Heart left ventricle (tissue), 13 donors: ENCODE data around the gene CSNK1E.

Experiments used
- CTCF ChIP-seq, 12 donors: fragments of 200-600 bp; sonication (generic) in 4 of 12; IDR thresholded peaks; one replicate each; pipeline versions ENCODE4 v1.5.0 to v1.8.0; 2018 to 2022; ENCODE audit warnings: antibody characterized with exemption in 12 of 12, mild to moderate bottlenecking in 5 of 12
- POLR2A ChIP-seq, 2 donors: fragments of 450-650 bp; IDR thresholded peaks; one replicate each; pipeline ENCODE4 v1.6.1; 2017; ENCODE audit warnings: antibody characterized with exemption in 2 of 2, mild to moderate bottlenecking in 2 of 2, moderate library complexity in 2 of 2
- donor health status: ischemic (EF 13 %, LVEDD 7.1; RV severe dilation, severe dysfunction).
- donor health status: DM: no; HTN: yes; CAD: no.
- donor health status: DM: no; HTN: no; CAD: no.
- donor health status: ischemic (EF 25% LVEDD 6.9; RV normal size, moderate dysfunction).
- donor health status: ischemic (EF 25% LVEDD 5.7; RV mildly dilated, moderate dysfunction).
- donor health status: ischemic (EF 35%, LVEDD 5.7; RV mildly dilated, moderate dysfunction).
- donor health status: nonischemic (EF 11% LVEDD 7.7; RV severe dilation, severe dysfunction).
- donor health status: DM: yes; HTN: yes; CAD: no.
- donor health status: PGD.
- donor health status: ischemic (EF 29% LVEDD 5.4; RV normal size, mild dysfunction).
- donor health status: nonischemic (EF 23%, LVEDD 6.1; RV moderate dilation, normal function).

GRCh38 chr22:38336699-38337098 is 19.5 kb upstream of the CSNK1E start:
- TF ChIP-seq POLR2A (IDR thresholded peaks at IDR 0.05) (no peak), CTCF (IDR thresholded peaks at IDR 0.05) (no peak)
